ENCODE measurements around the gene SNX17.

GRCh38 chr2:27322301-27322765, 48.1 kb upstream of the SNX17 start:
- TF ChIP-seq, protein P1, sequence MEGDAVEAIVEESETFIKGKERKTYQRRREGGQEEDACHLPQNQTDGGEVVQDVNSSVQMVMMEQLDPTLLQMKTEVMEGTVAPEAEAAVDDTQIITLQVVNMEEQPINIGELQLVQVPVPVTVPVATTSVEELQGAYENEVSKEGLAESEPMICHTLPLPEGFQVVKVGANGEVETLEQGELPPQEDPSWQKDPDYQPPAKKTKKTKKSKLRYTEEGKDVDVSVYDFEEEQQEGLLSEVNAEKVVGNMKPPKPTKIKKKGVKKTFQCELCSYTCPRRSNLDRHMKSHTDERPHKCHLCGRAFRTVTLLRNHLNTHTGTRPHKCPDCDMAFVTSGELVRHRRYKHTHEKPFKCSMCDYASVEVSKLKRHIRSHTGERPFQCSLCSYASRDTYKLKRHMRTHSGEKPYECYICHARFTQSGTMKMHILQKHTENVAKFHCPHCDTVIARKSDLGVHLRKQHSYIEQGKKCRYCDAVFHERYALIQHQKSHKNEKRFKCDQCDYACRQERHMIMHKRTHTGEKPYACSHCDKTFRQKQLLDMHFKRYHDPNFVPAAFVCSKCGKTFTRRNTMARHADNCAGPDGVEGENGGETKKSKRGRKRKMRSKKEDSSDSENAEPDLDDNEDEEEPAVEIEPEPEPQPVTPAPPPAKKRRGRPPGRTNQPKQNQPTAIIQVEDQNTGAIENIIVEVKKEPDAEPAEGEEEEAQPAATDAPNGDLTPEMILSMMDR (IDR thresholded peaks at IDR 0.05) = no peak
- TF ChIP-seq POLR2A (IDR thresholded peaks at IDR 0.05) = no peak
